ENCODE data around the gene MYL9. TPM values are rescaled to one million over a fixed set of nuclear protein-coding genes. Genes with fewer than 3 reads are reported as not detected.
"Not testable (repeated sequence)": the region's sequence is repeated elsewhere in the genome, so short reads cannot be mapped to it uniquely, and the experiment has no call there.

MYL9 gene
- total RNA-seq, 4 donors from 2014 or later: 34.2 to 99.0 (median 58.2) TPM

DNA sequence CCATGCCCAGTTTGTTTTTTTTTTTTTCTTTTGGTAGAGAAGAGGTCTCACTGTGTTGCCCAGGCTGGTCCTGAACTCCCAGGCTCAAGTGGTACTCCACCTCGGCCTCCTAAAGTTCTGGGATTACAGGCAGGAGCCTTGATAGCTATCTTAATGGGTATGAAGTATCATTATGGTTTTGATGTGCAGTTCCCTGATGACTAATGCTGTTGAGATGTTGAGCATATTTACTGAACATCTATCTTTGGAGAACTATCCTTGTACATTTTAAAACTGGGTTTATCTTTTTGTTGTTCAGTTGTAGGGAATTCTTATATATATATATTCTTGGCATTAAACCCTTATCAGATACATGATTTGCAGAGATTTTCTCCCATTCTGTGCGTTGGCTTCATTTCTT lies 21.4 kb upstream of the MYL9 start:
- no peak overlapping the region for H3K4me3 ChIP-seq
- no peak for TF ChIP-seq POLR2A (IDR thresholded peaks at IDR 0.05)
- TF ChIP-seq, protein P1, sequence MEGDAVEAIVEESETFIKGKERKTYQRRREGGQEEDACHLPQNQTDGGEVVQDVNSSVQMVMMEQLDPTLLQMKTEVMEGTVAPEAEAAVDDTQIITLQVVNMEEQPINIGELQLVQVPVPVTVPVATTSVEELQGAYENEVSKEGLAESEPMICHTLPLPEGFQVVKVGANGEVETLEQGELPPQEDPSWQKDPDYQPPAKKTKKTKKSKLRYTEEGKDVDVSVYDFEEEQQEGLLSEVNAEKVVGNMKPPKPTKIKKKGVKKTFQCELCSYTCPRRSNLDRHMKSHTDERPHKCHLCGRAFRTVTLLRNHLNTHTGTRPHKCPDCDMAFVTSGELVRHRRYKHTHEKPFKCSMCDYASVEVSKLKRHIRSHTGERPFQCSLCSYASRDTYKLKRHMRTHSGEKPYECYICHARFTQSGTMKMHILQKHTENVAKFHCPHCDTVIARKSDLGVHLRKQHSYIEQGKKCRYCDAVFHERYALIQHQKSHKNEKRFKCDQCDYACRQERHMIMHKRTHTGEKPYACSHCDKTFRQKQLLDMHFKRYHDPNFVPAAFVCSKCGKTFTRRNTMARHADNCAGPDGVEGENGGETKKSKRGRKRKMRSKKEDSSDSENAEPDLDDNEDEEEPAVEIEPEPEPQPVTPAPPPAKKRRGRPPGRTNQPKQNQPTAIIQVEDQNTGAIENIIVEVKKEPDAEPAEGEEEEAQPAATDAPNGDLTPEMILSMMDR (IDR thresholded peaks at IDR 0.05): no peak
- peaks cover 0 to 3% (median 0%) of the 10 kb centered on the region in 4 donors for H3K4me1 ChIP-seq
- no peak overlapping the region for H3K27ac ChIP-seq
- DNase-seq: peak in 1 of 3 donors; percentile 26
- H3K9me3 ChIP-seq: no peaks in the 10 kb centered on the region
- H3K36me3 ChIP-seq: peaks cover 0 to 71% (median 2%) of the 10 kb centered on the region in 3 donors
- no peaks in the 10 kb centered on the region for H3K27me3 ChIP-seq

DNA sequence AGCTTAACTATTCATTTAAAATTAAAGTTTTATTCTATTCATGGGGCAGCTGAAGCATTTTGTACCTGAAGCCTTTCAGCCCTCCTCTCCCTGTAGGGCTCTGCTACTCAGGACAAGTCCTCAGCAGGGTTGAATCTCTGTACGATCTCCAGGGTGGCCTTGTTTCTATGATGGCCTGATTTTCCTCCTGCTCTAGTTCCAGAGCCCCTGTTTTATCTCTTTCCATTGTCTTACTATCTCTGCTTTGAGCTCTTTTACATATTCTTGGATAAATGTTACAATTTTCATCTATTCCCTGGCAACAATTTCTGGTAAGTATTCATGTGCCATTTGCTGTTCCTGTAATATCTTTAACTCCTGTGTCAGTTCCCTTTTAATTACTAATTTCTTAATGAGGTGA lies 19.8 kb upstream of the MYL9 start:
- Histone ChIP-seq H3K4me3 (no peak overlapping the region), H3K27me3 (no peaks in the 10 kb centered on the region), H3K9me3 (no peaks in the 10 kb centered on the region), H3K36me3 (peaks cover 0 to 76% (median 2%) of the 10 kb centered on the region in 3 donors), H3K27ac (no peak overlapping the region), H3K4me1 (peaks cover 0 to 3% (median 0%) of the 10 kb centered on the region in 4 donors)
- no peak for DNase-seq
- no peak for TF ChIP-seq POLR2A (IDR thresholded peaks at IDR 0.05)
- TF ChIP-seq, protein P1 (IDR thresholded peaks at IDR 0.05): no peak

DNA sequence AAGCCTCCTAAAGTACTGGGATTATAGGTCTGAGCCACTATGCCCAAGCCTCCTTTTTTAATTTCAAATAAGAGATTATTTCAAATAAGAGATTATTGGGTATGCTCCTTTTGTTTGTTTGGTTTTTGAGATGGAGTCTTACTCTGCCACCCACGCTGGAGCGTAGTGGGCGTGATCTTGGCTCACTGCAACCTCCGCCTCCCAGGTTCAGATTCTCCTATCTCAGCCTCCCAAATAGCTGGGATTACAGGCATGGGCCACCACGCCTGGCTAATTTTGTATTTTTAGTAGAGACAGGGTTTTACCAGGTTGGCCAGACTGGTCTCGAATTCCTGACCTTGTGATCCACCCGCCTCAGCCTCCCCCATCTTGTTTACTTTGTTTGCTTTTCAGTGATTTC lies 18.9 kb upstream of the MYL9 start:
- H3K4me1 ChIP-seq, H3K9me3 ChIP-seq, H3K27ac ChIP-seq, H3K4me3 ChIP-seq, H3K27me3 ChIP-seq: not testable (repeated sequence)
- DNase-seq: peak in 1 of 3 donors; percentile 22
- H3K36me3 ChIP-seq: peaks cover 0 to 78% (median 2%) of the 10 kb centered on the region in 3 donors

DNA sequence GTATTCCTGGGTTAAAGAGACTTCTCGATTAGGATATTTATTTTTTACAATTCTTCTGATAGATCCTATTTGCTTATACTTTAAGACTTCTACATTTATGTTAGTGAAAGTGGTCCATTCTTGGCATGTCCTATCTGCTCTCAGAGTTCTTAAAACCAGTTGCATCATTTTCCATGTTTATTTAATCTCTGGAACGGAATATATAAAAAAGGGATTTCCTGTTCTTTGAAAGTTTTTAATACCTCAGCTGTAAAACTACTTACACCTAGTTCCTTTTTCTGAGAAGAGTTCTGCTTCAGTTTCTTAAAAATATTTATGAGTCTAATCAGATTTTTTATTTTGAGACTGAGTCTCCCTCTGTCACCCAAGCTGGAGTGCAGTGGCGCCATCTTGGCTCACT lies 18.0 kb upstream of the MYL9 start:
- no peak for TF ChIP-seq POLR2A (IDR thresholded peaks at IDR 0.05)
- TF ChIP-seq, protein P1 (IDR thresholded peaks at IDR 0.05): no peak
- DNase-seq: no peak
- H3K4me3 ChIP-seq: no peak overlapping the region
- H3K36me3 ChIP-seq: peaks cover 0 to 86% (median 2%) of the 10 kb centered on the region in 3 donors
- H3K9me3 ChIP-seq: no peaks in the 10 kb centered on the region
- H3K27ac ChIP-seq: no peak overlapping the region
- peaks cover 0 to 3% (median 0%) of the 10 kb centered on the region in 4 donors for H3K4me1 ChIP-seq
- no peaks in the 10 kb centered on the region for H3K27me3 ChIP-seq

DNA sequence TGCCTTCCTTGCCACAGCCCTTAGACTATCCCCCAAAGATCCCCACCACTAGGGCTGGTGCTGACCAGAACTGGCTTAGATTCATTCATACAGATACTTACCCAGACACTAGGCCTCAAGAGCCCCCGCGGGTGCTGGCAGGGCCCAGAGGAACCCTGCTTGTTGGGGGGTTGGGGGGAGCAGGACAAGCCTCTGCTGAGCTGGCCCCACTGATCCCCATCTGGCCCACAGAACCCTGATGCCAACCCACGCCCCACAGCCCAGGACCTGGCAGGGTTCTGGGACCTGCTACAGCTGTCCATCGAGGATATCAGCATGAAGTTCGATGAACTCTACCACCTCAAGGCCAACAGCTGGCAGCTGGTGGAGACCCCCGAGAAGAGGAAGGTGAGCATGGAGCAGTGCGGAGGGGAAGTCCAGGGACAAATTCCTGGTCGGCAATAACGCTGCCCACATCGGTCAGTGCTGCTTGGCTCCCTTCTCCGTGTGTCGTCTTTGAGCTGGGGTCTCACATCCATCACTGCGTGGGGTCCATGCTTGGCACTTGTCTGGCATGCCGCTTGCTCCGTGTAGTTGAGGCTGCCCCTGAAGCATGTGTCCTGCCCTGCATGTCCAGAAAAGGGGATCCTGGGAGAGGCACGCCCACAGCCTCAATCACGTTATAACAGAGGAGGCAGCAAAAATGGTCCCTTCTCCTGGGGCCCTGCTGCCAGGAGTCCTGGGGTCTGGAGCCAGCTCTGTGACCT lies 15.5 kb upstream of the MYL9 start:
- peaks cover 0 to 71% (median 2%) of the 10 kb centered on the region in 3 donors for H3K36me3 ChIP-seq
- H3K27ac ChIP-seq: peak overlapping the region in 1 of 4 donors; percentile 45
- H3K4me1 ChIP-seq: peaks cover 0 to 3% (median 0%) of the 10 kb centered on the region in 4 donors
- no peaks in the 10 kb centered on the region for H3K27me3 ChIP-seq
- DNase-seq: peak in 1 of 3 donors; percentile 32
- no peak overlapping the region for H3K4me3 ChIP-seq
- no peaks in the 10 kb centered on the region for H3K9me3 ChIP-seq
- TF ChIP-seq, protein P1 (IDR thresholded peaks at IDR 0.05): no peak
- no peak for TF ChIP-seq POLR2A (IDR thresholded peaks at IDR 0.05)

DNA sequence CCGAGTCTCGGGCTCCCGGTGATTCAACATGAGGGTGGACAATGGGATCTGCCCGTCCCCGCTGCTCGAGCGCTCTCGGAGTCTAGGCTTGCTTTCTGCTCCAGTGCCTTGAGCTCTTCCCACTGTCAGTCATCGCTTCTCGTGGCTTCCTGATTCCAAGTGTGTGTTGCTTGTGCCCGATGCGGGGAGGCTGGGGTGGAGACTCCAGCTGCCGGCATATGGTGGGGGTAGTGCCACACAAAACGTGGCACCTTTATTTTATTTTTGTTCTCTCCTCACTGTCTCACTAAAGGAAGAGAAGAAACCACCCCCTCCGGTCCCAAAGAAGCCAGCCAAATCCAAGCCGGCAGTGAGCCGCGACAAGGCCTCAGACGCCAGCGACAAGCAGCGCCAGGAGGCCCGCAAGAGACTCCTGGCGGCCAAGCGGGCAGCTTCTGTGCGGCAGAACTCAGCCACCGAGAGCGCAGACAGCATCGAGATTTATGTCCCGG lies 14.8 kb upstream of the MYL9 start:
- no peak overlapping the region for H3K4me3 ChIP-seq
- H3K4me1 ChIP-seq: peaks cover 0 to 3% (median 0%) of the 10 kb centered on the region in 4 donors
- H3K36me3 ChIP-seq: peaks cover 0 to 63% (median 2%) of the 10 kb centered on the region in 3 donors
- peak overlapping the region in 1 of 4 donors; percentile 45 for H3K27ac ChIP-seq
- peak in 1 of 3 donors; percentile 39 for DNase-seq
- no peaks in the 10 kb centered on the region for H3K9me3 ChIP-seq
- TF ChIP-seq POLR2A (IDR thresholded peaks at IDR 0.05): no peak
- TF ChIP-seq, protein P1 (IDR thresholded peaks at IDR 0.05): no peak
- no peaks in the 10 kb centered on the region for H3K27me3 ChIP-seq

All from Peyer's patch (tissue), 4 donors.